AG20443 (cell line): ENCODE data around the gene TRAP1.

Experiments used
- DNase-seq: peaks from one replicate; pipeline ENCODE4 v3.0.0; 2012; ENCODE audit warnings: low spot score, mixed read lengths

TRAP1 gene

DNA sequence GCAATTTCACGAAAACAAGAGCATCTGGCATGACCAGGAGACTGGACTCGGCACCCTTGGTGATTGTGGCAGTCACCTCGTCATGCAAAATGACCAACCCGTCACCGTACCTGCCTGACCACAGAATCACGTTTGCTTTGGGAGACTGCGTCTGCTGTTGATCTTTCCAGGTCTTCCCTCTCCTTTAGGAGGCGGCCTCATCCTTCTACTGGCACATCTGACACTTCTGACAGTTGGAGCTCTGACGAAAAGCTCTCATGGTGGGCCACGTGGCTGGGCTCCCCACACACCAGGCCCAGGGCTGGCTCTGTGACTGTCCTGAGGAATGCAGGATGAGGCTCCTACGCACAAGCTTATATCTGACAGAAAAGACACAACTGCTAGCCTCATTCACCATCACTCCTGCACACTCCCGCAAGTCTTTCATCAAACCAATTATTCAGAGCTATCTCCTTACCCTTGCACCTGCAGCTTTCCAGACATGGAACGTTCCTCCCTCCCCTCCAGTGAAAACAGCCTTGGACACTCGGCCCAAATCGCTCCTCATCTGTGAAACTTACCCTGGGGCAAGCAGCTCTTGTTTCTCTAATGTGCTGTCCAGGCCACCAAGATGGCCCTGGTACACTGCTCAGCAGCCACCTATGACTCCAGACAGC, 3.6 kb downstream of the TRAP1 start:
- DNase-seq: no peak

DNA sequence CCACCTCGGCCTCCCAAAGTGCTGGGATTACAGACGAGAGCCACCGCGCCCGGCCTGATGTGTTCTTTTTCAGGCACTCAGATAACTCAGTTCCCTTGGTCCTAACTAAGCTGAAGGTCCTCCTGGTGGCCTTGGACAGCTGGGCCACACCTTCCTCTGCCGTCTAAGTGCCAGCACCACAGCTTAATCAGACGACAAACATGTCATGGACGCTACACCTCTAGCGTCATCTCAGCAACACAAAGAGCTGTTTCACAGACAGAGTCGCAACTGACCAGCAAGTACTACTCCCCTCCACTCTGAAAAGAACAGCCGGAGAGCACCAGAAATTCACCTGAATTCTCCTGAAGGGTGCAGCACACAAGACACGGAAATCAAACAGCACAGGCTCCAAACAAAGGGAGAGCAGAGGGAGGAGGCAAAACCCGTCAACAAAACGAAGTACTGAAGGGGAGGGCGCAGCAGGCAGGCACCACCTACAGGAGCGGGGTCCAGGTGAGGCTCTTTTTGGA, 4.4 kb downstream of the TRAP1 start:
- DNase-seq: no peak

DNA sequence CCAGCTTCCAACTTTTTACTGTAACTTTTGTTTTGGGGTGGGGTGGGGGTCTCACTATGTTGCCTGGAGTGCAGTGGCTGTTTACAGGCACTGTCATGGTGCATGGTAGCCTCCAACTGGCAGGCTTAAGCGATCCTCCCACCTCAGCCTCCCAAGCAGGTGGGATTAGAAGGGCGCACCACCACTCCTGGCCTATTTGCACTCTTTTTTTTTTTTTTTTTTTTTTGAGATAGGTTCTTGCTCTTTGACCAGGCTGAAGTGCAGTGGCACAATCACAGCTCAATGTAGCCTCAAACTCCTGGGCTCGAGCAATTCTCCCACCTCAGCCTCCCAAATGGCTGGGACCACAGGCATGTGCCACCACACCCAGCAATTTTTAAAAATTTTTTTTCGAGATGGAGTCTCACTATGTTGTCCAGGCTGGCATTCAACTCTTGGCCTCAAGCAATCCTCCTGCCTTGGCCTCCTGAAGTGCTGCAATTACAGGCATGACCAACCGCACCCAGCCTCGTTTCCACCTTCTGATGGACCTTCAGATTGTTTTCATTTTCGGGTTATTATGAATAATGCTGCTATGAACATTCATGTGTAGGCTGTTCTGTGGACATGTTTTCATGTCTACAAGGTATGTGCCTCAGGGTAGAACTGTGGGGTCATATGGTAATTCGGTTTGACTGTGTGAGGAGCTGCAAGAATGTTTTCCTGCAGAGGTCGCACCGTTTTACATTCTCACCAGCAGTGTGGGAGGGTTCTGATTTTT, 10.9 kb downstream of the TRAP1 start:
- DNase-seq: no peak

DNA sequence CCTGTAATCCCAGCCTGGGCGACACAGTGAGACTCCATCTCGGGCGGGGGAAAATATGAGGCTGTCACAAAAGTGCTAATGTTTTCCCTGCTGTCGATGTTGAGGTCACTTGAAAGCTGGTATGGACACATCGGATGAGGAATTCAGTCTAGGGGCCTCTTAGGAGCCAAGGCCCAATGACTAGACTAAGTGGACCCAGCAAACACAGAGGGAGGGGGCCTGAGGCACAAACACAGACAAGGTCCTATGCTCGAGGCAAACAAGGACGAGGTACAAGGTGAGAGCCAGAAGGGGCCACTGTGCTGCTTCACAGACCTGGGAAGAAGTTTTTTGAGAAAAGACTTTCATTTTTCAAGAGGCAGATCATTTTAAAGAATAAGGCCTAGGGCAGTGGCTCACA, 15.2 kb downstream of the TRAP1 start:
- no peak for DNase-seq

DNA sequence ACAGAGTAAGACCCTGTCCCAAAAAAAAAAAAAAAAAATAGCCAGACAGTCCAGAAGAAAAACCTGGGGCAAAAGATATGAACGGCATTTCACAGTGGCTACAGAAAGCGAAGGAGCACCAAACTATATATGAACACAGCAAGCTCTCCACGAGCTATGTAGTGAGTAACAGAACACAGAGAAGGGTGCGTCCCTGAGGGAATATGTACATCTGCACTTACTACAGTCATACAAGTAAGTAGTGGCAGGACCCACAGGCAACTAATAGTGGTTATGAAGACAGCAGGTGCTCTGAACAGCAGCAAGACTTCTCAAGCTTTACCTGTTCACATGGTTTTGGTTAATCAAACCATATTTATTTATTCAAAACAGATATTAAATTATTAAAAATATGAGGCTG, 15.8 kb downstream of the TRAP1 start:
- DNase-seq: no peak

DNA sequence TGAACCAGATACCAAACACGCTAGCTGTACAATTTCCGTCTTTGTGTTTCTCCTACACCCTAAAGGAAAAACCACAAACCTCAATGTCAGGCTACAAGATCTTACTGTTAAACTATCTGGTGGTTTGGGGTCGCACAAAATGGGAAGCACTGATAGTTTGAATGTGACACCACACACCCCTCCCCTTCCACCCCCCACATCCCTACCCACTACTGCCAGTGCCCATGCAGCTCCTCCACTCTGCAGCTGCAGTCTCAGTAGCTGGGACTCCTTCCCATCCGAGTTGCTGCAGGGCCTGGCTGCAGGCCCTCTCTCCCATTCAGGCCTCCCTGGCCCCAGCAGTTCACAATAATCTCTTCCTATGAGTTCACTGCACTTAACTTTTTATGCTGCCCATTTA, 18.4 kb downstream of the TRAP1 start:
- DNase-seq: no peak

DNA sequence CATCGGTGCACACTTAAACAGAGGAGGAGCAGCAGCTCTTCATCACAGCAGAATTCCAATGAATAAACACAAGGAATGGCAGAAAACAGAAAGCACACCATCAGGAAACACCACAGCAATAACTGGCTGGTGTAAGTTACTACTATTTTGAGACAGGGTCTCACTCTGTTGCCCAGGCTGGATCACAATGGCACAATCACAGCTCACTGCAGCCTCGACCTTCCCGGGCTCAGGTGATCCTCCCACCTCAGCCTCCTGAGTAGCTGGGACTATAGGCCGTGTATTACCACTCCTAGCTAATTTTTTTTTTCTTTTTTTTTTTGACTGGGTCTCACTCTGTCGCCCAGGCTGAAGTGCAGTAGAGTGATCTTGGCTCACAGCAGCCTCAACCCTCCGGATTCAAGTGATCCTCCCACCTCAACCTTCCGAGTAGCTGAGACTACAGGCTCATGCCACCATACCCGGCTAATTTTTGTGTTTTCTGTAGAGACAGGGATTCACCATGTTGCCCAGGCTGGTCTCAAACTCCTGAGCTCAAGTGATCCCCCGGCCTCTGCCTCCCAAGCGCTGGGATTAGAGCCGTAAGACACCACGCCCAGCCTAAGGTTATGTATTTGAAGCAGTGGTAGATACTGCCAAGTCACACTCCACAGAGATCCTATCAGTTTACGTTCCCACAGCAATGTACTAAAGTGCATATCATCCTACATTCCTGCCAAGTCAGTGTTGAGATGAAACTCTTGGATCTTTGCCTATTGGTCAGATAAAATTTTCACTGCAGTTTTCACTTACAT, 20.7 kb downstream of the TRAP1 start:
- DNase-seq: no peak

DNA sequence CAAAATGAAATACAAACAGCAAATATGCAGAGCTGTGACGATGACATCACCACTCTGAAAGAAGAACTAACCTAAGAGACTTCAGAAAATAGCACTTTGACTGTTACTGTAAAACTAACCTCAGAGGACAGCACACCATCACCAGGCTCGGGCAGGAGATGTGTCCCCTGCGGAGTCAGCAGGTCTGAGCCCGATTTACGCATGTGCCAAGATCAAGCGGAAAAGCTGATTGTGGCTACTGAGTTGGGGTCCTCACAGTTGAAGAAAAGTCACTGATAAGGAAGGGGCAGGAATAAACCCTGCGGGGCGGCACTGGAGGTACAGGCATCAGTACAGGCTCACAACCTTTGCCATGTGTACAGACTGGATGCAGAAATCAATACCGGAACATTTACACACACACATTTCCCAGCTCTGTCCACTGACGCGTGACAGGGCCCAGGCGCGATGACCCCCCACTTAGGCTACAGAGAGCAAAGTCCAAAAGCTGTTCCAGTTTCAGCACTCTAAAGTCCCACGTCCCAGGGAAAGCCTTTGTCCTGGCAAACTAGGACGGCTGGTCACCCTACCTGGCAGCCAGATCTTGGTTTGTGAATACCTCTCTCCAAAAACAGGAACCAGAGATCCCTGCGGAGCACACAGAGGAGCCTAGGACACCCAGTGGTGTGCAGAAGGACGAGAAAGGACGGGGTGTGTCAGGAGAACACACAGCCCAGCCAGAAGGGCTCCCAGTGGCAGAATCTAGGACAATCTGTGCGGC, 21.5 kb downstream of the TRAP1 start:
- DNase-seq: no peak

DNA sequence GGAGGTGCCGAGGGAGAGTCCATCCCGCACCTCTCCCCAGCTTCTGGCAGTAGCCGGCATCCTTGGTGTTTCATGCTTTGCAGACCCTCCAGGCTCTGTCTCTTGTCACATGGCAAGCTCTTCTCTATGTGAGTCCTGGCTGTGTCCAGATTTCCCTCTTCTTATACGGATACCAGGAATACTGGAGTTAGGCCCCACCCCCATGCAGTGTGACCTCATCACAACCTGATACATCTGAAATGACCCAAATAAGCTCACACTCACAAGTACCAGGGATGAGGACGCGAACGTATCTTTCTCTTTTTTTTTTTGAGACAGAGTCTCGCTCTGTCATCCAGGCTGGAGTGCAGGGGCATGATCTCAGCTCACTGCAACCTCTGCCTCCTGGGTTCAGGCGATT, 23.3 kb downstream of the TRAP1 start:
- DNase-seq: no peak

DNA sequence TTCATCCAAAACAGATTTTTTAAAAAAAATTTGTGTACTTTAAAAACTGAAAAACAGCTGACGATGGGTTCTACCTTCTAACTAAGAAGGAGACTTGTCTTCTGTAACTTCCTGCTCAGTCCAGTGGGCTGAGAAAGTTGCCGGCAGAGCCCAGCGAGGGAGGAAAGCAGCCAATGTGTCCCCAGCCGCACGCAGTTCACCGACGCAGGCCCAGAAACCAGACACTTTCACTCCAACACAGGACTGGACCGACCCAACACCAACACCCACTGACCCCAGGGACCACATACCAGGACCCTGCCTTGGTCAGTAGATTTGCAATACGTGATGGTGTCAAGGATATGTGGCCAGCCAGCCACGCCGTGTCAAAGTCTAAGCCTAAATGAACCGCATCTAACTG, 25.6 kb downstream of the TRAP1 start:
- no peak for DNase-seq

DNA sequence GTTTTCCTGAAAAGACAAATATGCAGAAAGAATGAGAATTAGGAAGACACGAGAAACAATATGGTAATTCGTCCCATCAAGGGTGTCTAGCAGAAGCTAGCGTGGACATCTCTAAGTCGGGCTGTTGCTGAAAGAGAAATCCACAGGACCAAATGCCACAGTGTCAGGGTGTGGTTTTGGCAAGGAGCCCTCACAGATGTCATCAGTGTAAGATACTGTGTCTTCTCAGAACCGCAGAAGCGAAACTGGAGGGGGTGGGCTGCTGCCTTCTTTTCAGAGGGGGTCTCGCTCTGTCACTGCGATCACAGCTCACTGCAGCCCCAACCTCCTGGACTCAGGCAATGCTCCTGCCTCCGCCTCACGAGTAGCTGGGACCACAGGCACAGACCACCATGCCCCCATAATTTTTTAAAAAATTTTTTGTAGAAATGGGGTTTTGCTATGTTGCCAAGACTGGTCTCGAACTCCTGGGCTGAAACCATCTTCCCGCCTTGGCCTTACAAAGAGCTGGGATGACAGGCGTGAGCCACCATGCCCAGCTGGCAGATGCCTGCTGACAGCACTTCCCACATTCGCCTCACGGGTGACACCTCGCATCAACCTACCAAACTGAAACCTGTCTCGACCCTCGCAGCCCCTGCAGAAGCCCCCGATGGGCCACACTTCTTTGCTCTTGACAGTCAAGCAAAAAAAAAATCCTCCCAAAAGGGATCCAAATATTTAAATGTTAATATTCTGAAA, 26.2 kb downstream of the TRAP1 start:
- peak; percentile 67 for DNase-seq

DNA sequence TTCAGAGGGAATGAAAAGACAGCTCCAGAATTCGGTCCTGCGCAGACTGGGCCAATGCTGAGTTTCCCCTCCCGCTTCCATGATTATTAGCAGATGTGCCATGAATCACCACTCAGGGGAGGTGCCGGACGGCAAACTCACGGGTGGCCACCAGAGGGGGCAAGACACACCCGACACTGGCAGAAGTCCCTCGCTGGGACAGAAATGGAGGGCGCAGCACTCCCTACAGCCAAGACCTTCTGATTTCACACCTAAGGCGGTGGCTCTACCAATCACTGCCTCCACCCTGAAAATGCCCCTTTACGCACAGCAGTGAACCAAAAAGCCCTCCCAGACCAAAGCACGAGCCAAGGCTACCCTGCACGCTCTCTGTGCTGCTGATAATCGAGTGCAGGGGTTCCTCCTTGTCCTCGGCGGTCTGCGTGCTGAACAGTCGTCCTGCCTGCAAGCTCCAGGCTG, 26.8 kb downstream of the TRAP1 start:
- peak; percentile 98 for DNase-seq

DNA sequence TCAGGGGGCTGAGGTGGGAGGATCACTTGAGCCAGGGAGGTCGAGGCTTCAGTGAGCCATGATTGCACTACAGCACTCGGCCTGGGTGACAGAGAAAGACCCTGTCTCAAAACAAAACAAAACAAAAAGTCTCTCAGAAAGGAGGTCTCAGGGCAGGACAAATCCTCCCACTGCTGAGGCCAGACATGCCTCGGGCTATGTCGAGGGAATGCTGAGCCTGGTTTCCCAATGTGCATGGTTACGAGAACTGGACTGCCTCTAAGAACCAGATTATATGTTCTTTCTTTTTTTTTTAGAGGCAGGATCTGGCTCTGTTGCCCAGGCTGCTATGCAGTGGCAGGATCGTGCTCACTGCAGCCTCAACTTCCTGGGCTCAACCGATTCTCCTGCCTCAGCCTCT, 27.6 kb downstream of the TRAP1 start:
- no peak for DNase-seq

DNA sequence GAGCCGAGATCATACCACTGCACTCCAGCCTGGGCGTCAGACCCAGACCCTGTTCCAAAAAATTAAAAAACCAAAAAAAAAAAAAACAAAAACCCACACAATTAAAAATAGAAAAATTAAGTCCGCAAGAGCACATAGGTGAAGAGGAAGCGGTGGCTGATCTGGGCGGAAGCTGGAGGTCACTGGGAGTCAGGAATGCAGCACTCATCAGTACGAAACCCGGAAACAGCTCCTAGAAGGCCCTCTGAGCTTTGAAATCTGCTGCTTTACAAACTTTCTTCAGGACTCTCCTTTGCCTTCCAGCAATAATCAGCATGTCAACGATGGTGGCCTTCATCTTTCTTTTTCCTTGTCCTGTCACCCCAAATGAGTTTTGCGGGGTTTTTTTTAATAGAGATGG, 29.5 kb downstream of the TRAP1 start:
- no peak for DNase-seq

DNA sequence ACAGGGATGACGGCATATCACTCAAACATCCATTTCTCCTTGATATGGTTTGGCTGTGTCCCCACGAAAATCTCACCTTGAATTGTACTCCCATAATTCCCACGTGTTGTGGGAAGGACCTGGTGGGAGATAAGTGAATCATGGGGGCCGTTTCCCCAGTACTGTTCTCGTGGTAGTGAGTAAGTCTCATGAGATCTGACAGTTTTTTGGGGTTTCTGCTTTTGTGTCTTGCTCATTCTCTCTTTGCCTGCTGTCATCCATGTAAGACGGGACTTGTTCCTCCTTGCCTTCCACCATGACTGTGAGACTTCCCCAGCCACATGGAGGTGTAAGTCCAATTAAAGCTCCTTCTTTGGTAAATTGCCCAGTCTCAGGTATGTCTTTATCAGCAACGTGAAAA, 30.3 kb downstream of the TRAP1 start:
- no peak for DNase-seq

DNA sequence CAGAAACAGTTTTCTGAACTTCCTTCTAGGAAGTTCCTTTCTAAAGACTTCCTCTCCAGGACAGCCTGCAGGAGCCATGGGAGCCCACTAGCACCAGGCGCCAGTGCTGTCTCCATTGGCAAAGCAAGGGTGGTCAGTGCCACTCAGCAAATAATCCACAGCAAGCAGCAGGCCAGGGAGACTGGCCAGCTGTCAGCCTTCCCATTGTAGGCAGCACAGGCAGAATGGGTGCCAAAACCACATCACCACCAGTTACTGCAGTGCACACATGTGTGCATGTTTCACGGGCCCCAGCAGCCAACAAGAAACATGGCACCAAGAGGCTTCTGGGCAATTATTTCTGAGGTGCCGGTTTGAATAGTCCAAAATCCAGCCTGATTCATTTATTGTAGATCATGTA, 36.1 kb downstream of the TRAP1 start:
- peak; percentile 35 for DNase-seq

DNA sequence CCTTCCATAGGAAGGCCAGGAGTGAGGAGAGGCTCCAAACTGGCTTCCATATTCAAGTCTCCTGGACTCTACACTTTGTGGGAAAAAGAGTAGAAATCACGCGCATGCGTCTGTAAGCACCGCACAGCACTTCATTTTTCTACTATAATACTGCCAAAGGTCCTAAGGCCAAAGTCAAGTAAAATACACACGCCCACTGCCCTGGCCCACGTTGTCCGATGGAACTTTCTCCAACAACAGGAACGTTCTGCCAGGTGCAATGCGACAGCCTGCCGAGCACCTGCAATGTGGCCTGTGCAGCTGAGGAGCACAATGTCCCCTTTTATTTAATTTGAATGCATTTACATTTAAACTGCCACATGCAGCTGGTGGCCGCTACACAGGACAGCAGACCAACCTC, 39.3 kb downstream of the TRAP1 start:
- DNase-seq: no peak

DNA sequence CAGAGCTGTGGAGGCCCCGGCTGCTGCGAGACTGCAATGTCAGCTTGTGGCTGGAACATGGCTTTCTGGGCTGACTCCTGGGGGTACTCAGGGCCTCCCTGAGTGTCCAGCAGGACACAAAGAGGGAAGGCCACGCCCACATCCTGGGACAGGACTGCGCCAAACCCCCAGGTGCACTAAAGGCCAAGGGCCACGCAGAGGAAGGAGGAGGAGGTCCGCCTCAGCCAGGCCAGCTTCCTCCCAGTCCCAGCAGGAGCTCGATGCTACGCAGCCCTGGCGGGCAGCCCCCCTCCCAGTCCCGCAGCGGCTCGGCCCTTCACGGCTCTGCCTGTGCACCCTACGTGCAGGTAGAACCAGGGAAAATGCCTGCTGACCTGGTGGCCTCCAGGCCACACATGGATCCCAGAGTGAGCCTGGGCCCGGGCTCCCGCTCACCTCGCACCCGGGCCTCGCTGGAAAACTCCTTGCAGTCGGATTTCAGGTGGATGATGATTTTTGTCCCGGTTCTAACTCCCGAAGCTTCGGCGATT, 41.7 kb downstream of the TRAP1 start:
- no peak for DNase-seq

DNA sequence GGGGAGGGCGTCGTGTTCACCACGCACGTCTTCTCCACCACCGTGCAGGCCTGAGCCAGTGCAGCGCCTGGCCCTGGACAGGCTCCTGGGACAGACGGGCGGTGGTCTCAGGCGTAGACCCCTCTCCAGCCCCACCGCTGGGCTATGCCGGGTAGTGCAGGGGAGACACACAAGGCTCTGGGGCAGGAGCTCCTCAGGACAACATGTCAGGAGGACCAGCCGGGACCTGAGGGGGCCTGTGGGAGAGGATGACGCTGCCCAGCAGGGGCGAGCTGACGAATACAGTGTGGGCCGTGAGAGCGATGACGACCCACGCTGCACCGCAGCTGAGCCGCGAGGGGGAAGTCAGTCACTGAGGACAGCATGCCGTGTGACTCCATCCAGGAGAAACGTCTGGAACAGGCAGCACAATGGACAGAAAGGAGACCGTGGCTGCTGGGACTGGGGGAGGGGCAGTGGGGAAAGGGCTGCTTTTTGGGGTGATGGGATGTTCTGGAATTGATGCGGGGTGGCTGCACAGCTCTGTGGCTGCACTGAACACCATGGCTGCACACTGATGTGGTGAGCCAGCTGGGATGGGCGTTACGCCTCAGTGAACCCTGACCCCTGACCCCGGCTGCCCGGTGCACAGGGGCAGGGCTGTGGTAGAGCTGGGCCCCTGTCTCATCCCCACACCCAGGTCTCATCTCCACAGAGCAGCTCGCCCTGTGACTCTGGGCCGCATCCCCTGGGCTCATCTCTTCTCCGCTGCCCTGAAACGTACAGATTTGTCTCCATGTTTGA, 42.6 kb downstream of the TRAP1 start:
- no peak for DNase-seq

DNA sequence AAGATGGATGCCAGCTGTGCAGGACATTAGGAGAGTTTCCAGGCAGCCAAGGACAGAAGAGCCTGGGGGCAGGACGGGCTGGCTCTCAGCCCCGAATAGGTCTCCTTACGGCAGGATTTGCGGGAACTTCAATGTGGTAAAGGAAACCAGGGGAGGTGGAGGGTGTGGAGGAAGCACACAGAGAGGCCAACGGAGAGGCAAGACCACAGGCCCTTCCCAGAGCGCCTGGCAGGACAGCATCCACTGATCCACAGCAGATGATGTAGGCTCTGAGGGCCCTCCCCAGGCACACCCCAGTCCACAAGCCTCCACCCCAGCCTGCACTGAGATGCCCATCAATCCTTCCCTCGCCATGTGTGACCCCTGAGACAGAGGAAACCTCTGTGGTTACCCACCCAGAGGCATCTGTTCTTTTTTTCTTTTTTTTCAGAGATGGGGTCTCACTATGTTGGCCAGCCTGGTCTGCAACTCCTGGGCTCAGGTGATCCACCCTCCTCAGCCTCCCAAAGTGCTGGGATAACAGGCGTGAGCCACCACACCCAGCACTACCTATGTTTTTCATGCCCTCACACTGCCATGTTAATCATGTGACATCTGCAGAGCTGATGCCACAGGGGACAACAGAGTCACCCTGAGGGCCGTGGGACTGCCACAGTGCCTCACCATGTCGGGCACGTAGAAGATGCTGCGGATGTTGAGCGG, 43.5 kb downstream of the TRAP1 start:
- DNase-seq: no peak
